Inflammatory macrophage (primary cell): Measurements from ENCODE around the gene COL23A1.

Experiments used
- DNase-seq, 2 donors: peaks; one replicate each; pipeline ENCODE4 v3.0.0-alpha.2; 2020 to 2022
- total RNA-seq, 18 experiments: gene quantifications; one replicate each; lab custom pipeline; 2026; ENCODE audit warnings: mixed read lengths in 6 of 18, inconsistent platforms in 2 of 18; lab: John Stamatoyannopoulos, UW

Gene COL23A1
- 3.2 to 59.2 (median 7.9) reads per million in 18 experiments for total RNA-seq

DNA sequence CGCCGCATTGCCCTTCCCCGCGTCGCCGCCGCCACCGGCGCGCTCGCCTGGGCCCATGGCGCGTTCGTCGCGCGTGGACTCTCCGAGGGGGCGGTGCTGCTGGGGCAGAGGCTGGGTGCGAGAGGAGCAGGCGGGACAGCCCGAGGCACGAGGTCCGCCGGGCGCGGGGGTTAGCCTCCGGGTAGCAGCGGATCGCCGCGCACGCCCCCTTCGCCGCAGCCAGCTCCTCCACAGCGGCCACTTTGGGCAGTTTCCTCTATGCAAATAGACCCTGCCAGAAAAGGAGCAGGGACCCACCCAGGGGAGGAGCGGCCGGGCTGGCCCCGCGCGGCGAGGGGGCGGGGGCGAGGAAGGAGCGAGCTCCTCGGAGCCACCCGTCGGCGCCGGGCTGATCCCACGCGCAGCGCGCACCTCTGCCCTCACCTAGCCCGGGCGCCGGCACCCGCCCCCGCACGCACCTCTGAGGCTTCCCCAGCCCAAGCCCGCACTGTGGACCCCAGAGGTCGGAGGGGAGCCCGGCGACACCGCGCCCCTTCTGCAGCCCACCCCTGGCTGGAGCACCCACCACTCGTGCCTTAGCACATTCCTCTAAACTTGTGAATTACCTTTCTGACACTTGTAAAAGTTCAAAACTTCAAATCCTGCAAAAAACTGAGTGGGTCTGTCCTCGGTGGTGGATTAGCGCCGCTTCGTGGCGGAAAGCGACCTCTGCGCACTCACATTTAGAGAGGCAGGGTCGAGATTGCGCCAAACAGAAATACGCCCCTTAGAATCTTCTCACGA, at the start of gene COL23A1:
Gene COL23A1, minus strand, starts transcription at position 253 of the 783 bp plus-strand sequence.
- peak; percentile 58 to 88 for DNase-seq

DNA sequence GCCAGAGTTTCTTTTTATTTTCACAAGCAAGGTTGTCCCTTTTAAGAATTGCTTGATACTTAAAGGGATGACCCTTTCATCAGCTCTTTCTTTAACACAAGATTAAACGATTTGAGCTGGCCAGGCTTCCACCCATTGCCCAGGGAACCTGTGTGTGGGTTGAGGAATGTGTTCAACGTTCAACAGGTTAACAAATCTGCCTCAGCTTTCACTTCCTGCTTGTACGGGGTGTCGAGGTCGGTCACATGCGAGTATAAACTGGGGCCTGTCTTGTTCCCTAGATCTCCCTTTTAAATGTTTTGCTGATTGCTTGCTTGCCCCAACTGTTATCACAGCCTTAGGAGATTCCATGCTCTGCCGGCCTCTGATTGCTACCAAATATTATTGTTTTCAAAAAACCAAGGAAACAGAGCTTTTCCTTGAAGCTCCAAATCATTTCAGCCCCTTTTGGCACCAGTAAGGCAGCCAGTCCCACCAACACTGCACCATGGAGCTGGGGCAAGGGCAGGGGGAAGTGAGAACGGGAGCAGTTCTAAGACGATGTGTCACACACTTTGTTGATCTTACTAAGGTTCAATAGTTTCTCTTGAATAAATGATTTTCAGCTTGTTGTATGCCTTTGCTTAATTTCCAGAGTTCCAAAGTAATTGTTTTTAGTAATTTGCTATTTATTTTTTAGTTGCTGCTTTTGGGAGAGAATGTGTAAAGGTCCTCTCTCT, 47.3 kb upstream of the COL23A1 start:
- DNase-seq = peak; percentile 40 to 46

DNA sequence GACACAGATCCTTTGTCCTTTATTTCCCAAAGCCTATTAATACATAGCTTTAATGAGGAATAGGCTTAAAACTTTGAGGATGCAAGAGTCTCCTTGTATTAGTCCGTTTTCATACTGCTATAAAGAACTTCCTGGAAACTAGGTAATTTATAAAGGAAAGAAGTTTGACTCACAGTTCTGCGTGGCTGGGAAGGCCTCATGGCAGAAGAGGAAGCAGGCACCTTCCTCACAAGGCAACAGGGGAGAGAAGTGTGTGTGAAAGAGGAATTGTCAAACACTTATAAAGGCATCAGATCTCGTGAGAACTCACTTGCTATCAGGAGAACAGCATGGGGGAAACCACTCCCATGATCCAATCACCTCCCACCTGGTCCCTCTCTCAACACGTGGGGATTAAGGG, 42.1 kb upstream of the COL23A1 start:
- peak; percentile 11 to 22 for DNase-seq

DNA sequence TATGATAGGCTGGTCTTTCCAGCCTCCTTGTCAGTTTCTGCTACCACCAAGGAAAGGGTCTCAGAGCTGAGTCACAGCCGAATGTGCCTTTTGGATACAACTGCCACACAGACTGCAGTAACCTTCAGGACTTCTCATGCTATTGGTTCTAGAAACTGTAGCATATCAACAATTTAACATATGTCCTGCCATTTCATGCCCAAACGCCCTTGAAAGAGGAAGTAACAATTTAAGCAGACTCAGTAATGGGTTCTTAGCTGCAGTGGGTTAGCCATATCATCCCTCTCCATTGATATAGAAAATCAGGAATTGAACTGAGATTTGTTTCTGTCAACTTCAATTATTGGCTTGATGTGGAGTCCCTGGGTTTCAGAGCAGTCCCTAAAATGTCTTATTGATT, 40.8 kb upstream of the COL23A1 start:
- no peak for DNase-seq

GRCh38 chr5:178630475-178630930, 40.3 kb upstream of the COL23A1 start:
- no peak for DNase-seq

GRCh38 chr5:178627259-178627598, 37.0 kb upstream of the COL23A1 start:
- no peak for DNase-seq

DNA sequence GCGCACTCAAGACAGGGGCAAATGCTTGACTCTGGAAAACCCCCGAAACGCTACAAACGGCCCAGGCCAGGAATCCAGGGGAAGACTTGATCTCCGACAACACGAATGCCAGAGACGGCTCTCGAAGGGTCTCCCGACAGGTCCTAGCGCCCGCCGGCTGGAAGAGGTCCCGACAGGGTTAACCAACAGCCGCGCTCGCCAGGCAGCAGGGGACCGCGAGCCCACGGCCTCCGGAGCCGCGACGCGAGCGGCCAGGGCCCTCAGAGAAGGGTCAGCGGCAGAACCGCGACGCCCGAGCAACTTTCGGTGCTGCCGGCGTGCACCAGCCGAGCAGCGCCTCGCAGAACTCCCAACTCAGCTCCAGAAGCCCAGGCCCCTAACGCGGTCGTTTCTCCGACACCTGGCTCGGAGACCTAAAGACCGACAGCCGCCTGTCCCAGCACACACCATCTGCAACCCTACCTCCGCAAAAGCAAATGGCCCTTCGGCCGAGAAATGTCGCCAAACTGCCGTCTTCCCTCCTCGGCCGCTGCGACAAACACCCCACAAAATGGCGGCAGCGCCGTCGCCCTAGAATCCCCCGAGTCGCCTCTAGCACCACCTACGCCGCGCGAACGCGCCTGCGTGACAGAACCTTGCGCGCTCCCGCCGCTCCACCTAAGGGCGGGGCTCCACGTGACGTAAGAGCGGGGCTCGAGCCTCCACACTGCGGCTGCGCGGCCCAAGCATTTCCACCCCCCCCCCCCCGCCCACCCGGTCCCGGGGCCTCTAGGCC, 36.5 kb upstream of the COL23A1 start, which contains the start of gene CLK4:
Gene CLK4, minus strand, starts transcription at position 567 of the 775 bp plus-strand sequence. CDS start 3,634 bp downstream, outside the sequence.
- peak; percentile 97 to 98 for DNase-seq

- peak; percentile 27 to 43 for DNase-seq
Measured at GRCh38 chr5:178625679-178626483, 35.7 kb upstream of the COL23A1 start.

GRCh38 chr5:178624631-178625546, 34.7 kb upstream of the COL23A1 start:
- DNase-seq = no peak

DNA sequence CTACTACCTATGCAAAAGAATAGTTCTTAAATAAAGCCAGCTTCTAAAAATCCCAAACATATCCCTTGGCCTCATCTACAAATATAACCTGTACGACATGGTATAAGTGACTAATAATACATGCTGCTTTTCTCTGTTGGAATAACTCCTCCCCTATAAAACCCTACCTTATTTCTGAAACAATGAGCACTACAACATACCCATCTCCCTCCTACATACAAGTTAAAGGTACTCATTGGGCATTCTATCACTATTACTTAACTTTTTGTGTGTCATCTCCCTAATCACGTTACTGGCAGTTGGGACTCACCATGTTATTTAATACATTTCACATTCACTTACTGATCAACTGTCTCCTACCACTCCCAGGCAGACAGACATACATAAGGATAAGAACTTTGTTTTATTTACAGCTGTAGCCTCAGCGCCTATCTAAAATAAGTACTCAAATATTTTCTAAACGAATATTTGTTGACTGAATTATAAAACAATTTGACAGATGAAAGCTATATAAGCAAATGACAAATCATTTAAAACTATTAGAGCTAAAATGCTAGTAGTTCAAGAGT, 32.6 kb upstream of the COL23A1 start:
- no peak for DNase-seq

- no peak for DNase-seq
Measured at GRCh38 chr5:178619390-178619789, 29.2 kb upstream of the COL23A1 start.

GRCh38 chr5:178612299-178612698, 22.1 kb upstream of the COL23A1 start:
- DNase-seq = no peak

DNA sequence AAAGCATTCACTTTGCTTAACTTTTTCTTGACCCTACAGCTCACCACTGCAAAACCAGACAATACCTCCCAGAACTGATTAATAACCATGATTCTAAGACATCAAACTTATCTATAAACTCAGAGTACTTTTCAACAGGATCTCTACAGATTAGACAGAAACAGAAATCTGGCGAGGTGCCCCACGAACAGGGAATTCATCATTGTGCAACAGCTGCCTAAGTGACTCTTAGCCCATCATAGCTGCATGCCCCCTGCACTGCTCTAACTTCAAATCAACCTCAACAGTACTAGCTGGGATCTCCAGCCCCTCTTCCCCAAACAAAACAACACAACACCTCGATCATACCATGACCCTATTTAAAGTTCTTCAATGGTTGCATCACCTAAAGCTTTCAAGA, 16.1 kb upstream of the COL23A1 start:
- DNase-seq = no peak

DNA sequence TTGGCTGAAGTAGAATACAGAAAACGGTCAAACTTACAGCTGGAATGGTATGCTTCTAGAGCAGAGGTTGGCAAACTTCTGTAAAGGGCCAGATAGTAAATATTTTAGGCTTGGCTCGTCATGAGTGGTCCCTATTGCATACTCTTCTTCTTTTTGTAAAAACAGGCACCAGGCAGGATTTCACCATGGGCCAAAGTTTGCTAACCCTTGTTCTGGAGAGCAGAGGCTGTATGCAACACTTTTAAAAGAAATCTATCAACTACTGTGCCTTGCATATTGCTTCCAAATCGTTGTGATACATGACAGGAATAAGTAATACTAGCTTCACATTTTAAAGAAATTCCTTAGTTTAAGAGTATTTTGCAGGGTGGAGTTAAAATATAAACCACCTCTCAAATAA, 15.6 kb upstream of the COL23A1 start:
- DNase-seq = no peak

GRCh38 chr5:178602752-178603151, 12.6 kb upstream of the COL23A1 start:
- DNase-seq = no peak

GRCh38 chr5:178595750-178596149, 5.6 kb upstream of the COL23A1 start:
- DNase-seq = no peak

DNA sequence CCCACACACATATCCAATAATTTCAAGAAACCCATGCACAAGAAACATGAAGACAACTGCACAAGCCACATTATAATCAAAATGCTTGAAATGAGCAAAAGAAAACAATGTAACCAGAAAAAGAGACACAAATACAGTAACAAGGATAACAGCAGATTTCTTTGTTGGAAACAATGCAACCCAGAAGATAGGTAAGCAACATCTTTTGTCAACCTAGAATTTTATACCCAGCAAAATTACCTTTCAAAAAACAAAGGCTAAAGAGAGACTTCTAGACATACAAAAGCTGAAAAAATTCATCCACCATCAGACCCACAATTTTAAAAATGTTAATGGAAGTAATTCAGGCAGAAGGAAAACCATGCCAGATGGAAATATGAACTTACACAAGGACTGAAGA, 5.0 kb upstream of the COL23A1 start:
- no peak for DNase-seq

- no peak for DNase-seq
Measured at GRCh38 chr5:178590924-178591423, 781 bp upstream of the COL23A1 start.

DNA sequence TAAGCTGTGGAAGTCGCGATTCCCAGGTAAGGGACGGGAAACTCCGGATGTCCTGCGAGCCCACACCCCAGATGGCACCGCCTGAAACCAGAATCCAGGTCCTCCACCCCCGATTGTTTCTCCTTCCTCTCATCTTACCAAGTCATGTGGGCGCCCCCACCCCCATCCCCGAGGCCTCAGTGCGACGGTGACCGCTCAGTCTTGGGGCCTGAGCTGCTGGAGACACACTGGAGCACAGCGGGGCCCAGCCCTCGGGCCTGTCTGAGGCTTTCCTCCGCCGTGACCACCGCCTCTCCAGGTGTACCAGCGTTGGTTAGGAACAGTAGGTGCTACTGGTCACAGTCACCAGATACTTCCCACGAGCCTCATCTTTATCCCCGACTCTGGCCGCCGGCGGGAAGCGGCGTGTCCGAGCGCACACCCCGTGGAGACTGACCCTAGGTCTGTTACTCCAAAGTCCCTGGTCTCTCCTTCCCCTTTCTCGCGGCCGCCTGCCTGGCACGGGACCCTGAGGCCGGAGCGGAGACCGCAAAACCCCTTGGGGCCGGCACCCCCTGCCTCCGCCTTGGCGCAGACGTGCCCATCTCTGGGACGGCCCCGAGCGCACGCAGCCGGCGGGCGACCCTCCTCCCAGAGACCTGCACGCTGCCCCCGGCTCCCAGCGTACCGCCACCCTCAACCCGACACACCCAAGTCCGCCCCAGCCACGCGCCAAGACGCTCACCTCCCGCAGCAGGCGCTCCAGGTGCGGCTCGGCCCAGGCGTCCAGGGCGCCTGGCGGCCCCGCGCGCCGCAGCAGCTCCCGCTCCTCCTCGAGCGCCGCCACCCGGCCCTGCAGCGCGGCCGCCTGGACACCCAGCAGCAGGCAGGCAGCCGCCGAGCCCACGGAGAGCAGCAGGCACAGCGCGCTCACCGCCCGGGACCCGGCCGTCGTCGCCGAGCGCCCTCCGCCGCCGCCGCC, 733 bp downstream of the COL23A1 start:
- peak; percentile 24 to 50 for DNase-seq
